ENCODE results near the gene KLHDC10.

- TF ChIP-seq POLR2A (IDR thresholded peaks at IDR 0.05; ENCODE audit: low read depth, low read length): no peak
- TF ChIP-seq POLR2AphosphoS5 (IDR thresholded peaks at IDR 0.05; ENCODE audit: low read depth, low read length): no peak
- no peak for TF ChIP-seq TAF1 (IDR thresholded peaks at IDR 0.05; ENCODE audit: low read depth, low read length)
- TF ChIP-seq SPI1 (IDR thresholded peaks at IDR 0.05; ENCODE audit: low read depth, low read length): no peak
- TF ChIP-seq POU2F2 (IDR thresholded peaks at IDR 0.05; ENCODE audit: low read depth, low read length): no peak
These were observed 61.9 kb downstream of the KLHDC10 start for GRCh38 chr7:130131964-130132875.

Measured in GM12891 (cell line).